ENCODE results near the gene PSMA6.

GRCh38 chr14:35347323-35348043 lies 55.3 kb downstream of the PSMA6 start:
- TF ChIP-seq POLR2A (IDR thresholded peaks at IDR 0.05) (no peak), CTCF (IDR thresholded peaks at IDR 0.05) (no peak), POLR2AphosphoS5 (IDR thresholded peaks at IDR 0.05) (no peak), EP300 (IDR thresholded peaks at IDR 0.05) (no peak)

All from gastroesophageal sphincter (tissue), 3 donors.